ENCODE data around the gene KIF1A.

Gene KIF1A

DNA sequence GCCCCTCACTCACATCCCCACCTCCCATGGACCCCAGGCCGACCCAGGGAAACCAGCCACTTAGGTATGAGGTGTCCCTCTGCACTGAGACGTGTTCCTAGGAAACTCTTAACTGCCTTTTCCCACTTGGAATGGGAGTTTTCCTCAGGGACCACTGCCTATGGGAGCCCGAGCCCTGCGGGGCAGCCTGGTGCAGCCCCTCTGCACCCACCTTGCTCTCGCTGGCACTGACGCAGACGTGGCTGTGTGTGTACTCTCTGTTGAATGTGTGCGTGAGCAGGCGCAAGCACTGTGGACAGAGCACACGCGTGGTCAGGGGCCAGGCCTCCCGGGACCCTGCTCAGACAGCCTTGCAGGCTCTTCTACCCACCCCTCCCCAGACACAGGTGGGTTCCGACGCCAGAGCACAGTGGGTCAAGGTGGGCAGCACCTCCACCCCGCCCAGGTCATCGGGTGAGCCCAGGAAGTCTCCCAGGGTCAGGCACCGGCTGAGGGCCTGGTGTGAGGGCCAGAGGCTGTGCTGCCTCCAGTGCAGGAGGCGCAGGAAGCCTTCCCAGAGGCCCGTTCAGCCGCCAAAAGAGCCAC is 98.3 kb downstream of the KIF1A start:
- TF ChIP-seq, protein P1, sequence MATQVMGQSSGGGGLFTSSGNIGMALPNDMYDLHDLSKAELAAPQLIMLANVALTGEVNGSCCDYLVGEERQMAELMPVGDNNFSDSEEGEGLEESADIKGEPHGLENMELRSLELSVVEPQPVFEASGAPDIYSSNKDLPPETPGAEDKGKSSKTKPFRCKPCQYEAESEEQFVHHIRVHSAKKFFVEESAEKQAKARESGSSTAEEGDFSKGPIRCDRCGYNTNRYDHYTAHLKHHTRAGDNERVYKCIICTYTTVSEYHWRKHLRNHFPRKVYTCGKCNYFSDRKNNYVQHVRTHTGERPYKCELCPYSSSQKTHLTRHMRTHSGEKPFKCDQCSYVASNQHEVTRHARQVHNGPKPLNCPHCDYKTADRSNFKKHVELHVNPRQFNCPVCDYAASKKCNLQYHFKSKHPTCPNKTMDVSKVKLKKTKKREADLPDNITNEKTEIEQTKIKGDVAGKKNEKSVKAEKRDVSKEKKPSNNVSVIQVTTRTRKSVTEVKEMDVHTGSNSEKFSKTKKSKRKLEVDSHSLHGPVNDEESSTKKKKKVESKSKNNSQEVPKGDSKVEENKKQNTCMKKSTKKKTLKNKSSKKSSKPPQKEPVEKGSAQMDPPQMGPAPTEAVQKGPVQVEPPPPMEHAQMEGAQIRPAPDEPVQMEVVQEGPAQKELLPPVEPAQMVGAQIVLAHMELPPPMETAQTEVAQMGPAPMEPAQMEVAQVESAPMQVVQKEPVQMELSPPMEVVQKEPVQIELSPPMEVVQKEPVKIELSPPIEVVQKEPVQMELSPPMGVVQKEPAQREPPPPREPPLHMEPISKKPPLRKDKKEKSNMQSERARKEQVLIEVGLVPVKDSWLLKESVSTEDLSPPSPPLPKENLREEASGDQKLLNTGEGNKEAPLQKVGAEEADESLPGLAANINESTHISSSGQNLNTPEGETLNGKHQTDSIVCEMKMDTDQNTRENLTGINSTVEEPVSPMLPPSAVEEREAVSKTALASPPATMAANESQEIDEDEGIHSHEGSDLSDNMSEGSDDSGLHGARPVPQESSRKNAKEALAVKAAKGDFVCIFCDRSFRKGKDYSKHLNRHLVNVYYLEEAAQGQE (IDR thresholded peaks at IDR 0.05; ENCODE audit: insufficient read depth in 1 of 2, low read depth in 2 of 2, low read length in 2 of 2) = no peak
- TF ChIP-seq POLR2AphosphoS5 (IDR thresholded peaks at IDR 0.05; ENCODE audit: low read depth, low read length) = no peak
- no peak for TF ChIP-seq SIN3A (IDR thresholded peaks at IDR 0.05; ENCODE audit: borderline replicate concordance, insufficient read depth, low read length)
- no peak for TF ChIP-seq FOXP2 (optimal IDR thresholded peaks at IDR 0.05; ENCODE audit: borderline replicate concordance, extremely low read depth, extremely low read length, insufficient read depth)
- TF ChIP-seq TAF1 (IDR thresholded peaks at IDR 0.05; ENCODE audit: borderline replicate concordance, insufficient read depth, low read length) = no peak

DNA sequence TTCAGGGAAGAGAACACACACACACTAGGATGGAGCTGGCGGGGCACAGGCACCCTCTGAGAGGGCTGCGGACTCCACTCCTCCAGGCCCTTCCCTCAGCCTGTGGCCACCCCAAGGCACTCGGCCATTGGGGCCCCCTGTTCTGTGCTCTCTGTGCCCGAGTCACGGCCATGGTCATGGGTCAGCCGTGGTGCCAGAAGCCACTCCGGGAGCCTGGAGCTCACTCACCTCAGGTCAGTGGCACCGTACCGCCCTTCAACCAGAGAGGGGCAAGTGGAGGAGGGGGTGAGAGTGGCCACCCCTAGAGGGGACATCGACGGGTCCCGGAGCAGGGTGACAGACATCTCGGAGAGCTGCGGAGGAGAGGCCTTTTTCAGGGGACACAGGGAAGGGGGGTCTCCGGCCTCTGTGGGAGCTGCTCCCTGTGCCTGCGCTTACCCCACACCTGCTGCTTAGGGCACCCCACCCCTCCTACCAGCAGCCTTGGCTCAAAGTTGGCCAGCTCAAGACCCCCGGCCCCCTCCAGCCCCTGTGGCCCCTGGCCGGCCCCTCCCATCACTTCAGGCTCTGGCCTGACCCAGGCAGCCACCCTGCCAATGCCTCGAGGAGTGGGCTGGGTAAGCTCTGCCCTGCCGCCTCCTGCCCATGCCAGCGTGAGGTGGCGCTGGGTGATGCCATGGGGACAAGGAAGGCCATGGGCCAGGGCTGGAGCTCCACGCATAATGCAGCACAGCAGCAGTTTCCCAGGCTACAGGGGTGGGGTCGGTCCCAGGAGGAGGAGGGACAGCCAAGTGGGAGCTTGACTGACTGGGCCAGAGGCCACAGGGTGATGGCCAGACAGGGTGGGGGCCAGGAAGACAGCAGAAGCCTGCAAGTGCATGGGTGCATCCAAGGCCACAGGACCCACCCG is 99.1 kb downstream of the KIF1A start:
- TF ChIP-seq, protein P1 (IDR thresholded peaks at IDR 0.05; ENCODE audit: insufficient read depth in 1 of 2, low read depth in 2 of 2, low read length in 2 of 2) = no peak
- TF ChIP-seq SIN3A (IDR thresholded peaks at IDR 0.05; ENCODE audit: borderline replicate concordance, insufficient read depth, low read length) (no peak), TAF1 (IDR thresholded peaks at IDR 0.05; ENCODE audit: borderline replicate concordance, insufficient read depth, low read length) (no peak), POLR2AphosphoS5 (IDR thresholded peaks at IDR 0.05; ENCODE audit: low read depth, low read length) (no peak), FOXP2 (optimal IDR thresholded peaks at IDR 0.05; ENCODE audit: borderline replicate concordance, extremely low read depth, extremely low read length, insufficient read depth) (no peak)

DNA sequence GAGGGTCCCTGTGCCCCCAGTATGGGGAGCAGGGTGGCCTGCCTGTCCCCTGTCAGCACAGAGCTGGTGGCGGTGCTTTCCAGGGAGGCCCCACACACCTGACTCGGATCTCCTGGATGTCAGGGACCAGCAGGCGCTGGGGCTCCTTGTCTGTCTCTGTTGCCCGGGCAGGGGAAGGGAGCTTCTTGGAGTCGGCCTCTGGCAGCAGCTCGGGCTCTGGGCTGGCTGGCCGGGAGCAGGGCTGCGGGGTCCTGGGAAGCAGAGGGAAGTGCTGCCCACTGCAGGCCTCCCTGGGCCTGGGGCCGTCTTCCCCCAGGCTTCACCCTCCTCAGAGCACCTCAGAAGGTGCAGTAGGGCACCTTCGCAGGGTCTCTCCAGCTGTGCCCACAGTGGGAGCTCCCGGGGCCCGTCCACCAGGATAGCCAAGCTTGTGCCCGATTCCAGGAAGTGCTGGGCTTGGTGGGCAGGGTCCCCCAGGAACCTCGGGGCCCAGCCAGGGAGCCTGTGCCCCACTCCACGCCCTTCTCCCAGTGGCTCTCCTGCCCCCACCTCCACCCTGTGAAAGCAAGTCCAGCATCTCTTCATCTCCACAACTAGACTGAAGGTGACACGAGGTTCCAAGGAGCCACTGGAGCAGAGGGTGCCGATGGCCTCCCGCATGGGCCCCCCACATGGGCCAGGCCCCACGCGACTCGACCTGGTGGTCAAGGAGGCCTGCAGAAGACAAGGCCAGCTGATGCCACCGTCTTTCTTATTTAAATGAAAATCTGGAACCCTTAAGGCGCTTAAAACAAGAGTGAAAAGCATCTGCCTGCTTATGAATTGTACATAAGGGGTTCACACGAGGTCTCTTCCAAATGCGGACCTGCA is 100.1 kb downstream of the KIF1A start:
- TF ChIP-seq, protein P1 (IDR thresholded peaks at IDR 0.05; ENCODE audit: insufficient read depth in 1 of 2, low read depth in 2 of 2, low read length in 2 of 2) = no peak
- TF ChIP-seq FOXP2 (optimal IDR thresholded peaks at IDR 0.05; ENCODE audit: borderline replicate concordance, extremely low read depth, extremely low read length, insufficient read depth) (no peak), SIN3A (IDR thresholded peaks at IDR 0.05; ENCODE audit: borderline replicate concordance, insufficient read depth, low read length) (no peak), POLR2AphosphoS5 (IDR thresholded peaks at IDR 0.05; ENCODE audit: low read depth, low read length) (no peak), TAF1 (IDR thresholded peaks at IDR 0.05; ENCODE audit: borderline replicate concordance, insufficient read depth, low read length) (no peak)

DNA sequence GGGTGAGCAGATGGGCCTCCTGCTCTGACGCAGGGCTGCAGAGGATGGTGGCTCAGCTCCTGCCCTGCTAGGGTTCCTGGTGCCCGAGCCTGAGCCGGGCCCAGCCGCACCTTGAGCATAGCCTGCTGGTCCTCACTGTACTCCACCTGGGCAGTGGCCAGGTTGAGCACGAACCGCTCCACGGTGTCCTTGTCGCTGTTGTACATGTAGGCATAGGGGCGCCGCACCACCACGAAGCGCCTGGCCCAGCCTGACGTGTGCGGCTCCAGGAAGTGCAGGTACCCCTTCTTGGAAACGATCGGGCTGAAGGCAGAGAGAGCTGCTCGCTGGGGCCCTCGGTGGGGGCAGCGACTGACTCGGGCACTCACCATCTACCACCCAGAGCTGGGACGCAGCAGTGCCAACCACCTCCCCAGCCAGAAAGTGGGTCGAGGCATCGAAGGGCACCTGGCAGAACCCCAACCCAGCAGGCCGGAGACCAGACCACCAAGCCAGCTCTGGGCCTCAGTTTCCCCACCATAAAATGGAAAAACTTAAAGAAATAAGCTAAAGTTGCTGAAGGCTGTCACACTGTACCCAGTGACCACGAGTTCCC is 101.0 kb downstream of the KIF1A start:
- TF ChIP-seq FOXP2 (optimal IDR thresholded peaks at IDR 0.05; ENCODE audit: borderline replicate concordance, extremely low read depth, extremely low read length, insufficient read depth) (no peak), TAF1 (IDR thresholded peaks at IDR 0.05; ENCODE audit: borderline replicate concordance, insufficient read depth, low read length) (no peak), SIN3A (IDR thresholded peaks at IDR 0.05; ENCODE audit: borderline replicate concordance, insufficient read depth, low read length) (no peak), POLR2AphosphoS5 (IDR thresholded peaks at IDR 0.05; ENCODE audit: low read depth, low read length) (no peak)
- TF ChIP-seq, protein P1 (IDR thresholded peaks at IDR 0.05; ENCODE audit: insufficient read depth in 1 of 2, low read depth in 2 of 2, low read length in 2 of 2) = no peak
